H9 (cell line): ENCODE results near the gene DCAF5. TPM values are rescaled to one million over a fixed set of nuclear protein-coding genes. Genes with fewer than 3 reads are reported as not detected.
A peak's percentile ranks its signal among the peaks of the same experiment; 100 is the strongest.

ENCODE experiments used
- DNase-seq: peaks from one replicate; pipeline ENCODE4 v3.0.0-alpha.2; 2017
- H2AFZ ChIP-seq: one replicate; pipeline ENCODE4 v1.6.1; 2013; ENCODE audit warnings: mild to moderate bottlenecking, low read length, control low read depth, moderate library complexity
- H2AK5ac ChIP-seq: 2 replicates; pipeline ENCODE4 v1.6.1; 2013; ENCODE audit warnings: low read length, control low read depth, mixed read lengths; ENCODE audit not compliant: insufficient read length
- H2BK120ac ChIP-seq: one replicate; pipeline ENCODE4 v1.6.1; 2013; ENCODE audit warnings: low read depth, mild to moderate bottlenecking, low read length, control low read depth, inconsistent platforms; ENCODE audit not compliant: poor library complexity, severe bottlenecking
- H2BK12ac ChIP-seq: 2 replicates; pipeline ENCODE4 v1.6.1; 2013; ENCODE audit warnings: low read length, control low read depth, mixed read lengths, low read depth; ENCODE audit not compliant: insufficient read length
- H2BK15ac ChIP-seq: 2 replicates; pipeline ENCODE4 v1.6.1; 2013; ENCODE audit warnings: low read depth, low read length, control low read depth
- H2BK20ac ChIP-seq: one replicate; pipeline ENCODE4 v1.6.1; 2013; ENCODE audit warnings: low read depth, mild to moderate bottlenecking, low read length, control low read depth, inconsistent platforms; ENCODE audit not compliant: poor library complexity, severe bottlenecking
- H2BK5ac ChIP-seq: 2 replicates; pipeline ENCODE4 v1.6.1; 2013; ENCODE audit warnings: low read length, control low read depth, mixed read lengths; ENCODE audit not compliant: insufficient read length
- H3K14ac ChIP-seq: 2 replicates; pipeline ENCODE4 v1.6.1; 2013; ENCODE audit warnings: low read length, control low read depth; ENCODE audit not compliant: insufficient read depth
- H3K18ac ChIP-seq: 2 replicates; pipeline ENCODE4 v1.6.1; 2013; ENCODE audit warnings: low read depth, mild to moderate bottlenecking, mixed read lengths, low read length, control low read depth; ENCODE audit not compliant: insufficient read length
- H3K23ac ChIP-seq: 2 replicates; pipeline ENCODE4 v1.6.1; 2013; ENCODE audit warnings: low read length, control low read depth, mixed read lengths, low read depth; ENCODE audit not compliant: insufficient read length
- H3K23me2 ChIP-seq: 2 replicates; pipeline ENCODE4 v1.6.1; 2013; ENCODE audit warnings: low read depth, mild to moderate bottlenecking, mixed read lengths, low read length, control low read depth; ENCODE audit not compliant: insufficient read length, poor library complexity, severe bottlenecking
- H3K27ac ChIP-seq: 2 replicates; pipeline ENCODE4 v1.5.1; 2013; ENCODE audit warnings: low read length, control low read depth, mixed read lengths, low read depth; ENCODE audit not compliant: insufficient read length
- H3K27me3 ChIP-seq: 2 replicates; pipeline ENCODE4 v1.6.1; 2013; ENCODE audit warnings: low read length, control low read depth, inconsistent platforms; ENCODE audit not compliant: insufficient read depth
- H3K4ac ChIP-seq: 2 replicates; pipeline ENCODE4 v1.6.1; 2013; ENCODE audit warnings: low read depth, mild to moderate bottlenecking, control low read depth, inconsistent platforms, low read length, moderate library complexity
- H3K4me1 ChIP-seq: 2 replicates; pipeline ENCODE4 v1.6.1; 2013; ENCODE audit warnings: low read length, control low read depth, inconsistent platforms; ENCODE audit not compliant: insufficient read depth
- H3K4me2 ChIP-seq: 2 replicates; pipeline ENCODE4 v1.6.1; 2013; ENCODE audit warnings: low read length, control low read depth, mixed read lengths; ENCODE audit not compliant: insufficient read length, insufficient read depth
- H3K56ac ChIP-seq: 2 replicates; pipeline ENCODE4 v1.6.1; 2013; ENCODE audit warnings: low read depth, mild to moderate bottlenecking, mixed read lengths, low read length, control low read depth; ENCODE audit not compliant: insufficient read length
- H3K79me1 ChIP-seq: 2 replicates; pipeline ENCODE4 v1.6.1; 2013; ENCODE audit warnings: low read depth, mild to moderate bottlenecking, moderate library complexity, low read length, control low read depth, inconsistent platforms; ENCODE audit not compliant: insufficient read depth, poor library complexity, severe bottlenecking
- H3K79me2 ChIP-seq: 2 replicates; pipeline ENCODE4 v1.6.1; 2013; ENCODE audit warnings: low read length, control low read depth, inconsistent platforms; ENCODE audit not compliant: insufficient read depth
- H3K9ac ChIP-seq: 2 replicates; pipeline ENCODE4 v1.6.1; 2013; ENCODE audit warnings: low read length, control low read depth, mixed read lengths; ENCODE audit not compliant: insufficient read length; ENCODE audit errors: extremely low read depth
- H3K9me3 ChIP-seq: one replicate; pipeline ENCODE4 v1.6.1; 2013; ENCODE audit warnings: low read depth, low read length, inconsistent platforms; ENCODE audit not compliant: control insufficient read depth
- H3T11ph ChIP-seq: one replicate; pipeline ENCODE4 v1.6.1; 2013; ENCODE audit warnings: mild to moderate bottlenecking, low read length, control low read depth, inconsistent platforms
- H4K20me1 ChIP-seq: one replicate; pipeline ENCODE4 v1.6.1; 2013; ENCODE audit not compliant: control insufficient read depth, insufficient read length, insufficient read depth
- H4K5ac ChIP-seq: 2 replicates; pipeline ENCODE4 v1.6.1; 2013; ENCODE audit warnings: low read depth, mild to moderate bottlenecking, mixed read lengths, low read length, control low read depth; ENCODE audit not compliant: insufficient read length
- H4K8ac ChIP-seq: replicated peaks from 2 replicates; pipeline ENCODE4 v1.6.1; 2013; ENCODE audit warnings: low read length, control low read depth, mixed read lengths, low read depth; ENCODE audit not compliant: insufficient read length
- H4K91ac ChIP-seq: 2 replicates; pipeline ENCODE4 v1.6.1; 2013; ENCODE audit warnings: low read depth, mild to moderate bottlenecking, moderate library complexity, mixed read lengths, low read length, control low read depth; ENCODE audit not compliant: insufficient read length
- H3K27ac Mint-ChIP-seq, 3 experiments: 2 replicates in 2 of 3; 3 replicates in 1 of 3; pipeline ENCODE4 v1.8.0; 2020 to 2021; ENCODE audit warnings: mixed read lengths in 3 of 3, mild to moderate bottlenecking in 1 of 3, moderate library complexity in 1 of 3
- H3K27me3 Mint-ChIP-seq: 2 replicates; pipeline ENCODE4 v1.8.0; 2021; ENCODE audit warnings: low read depth, mild to moderate bottlenecking, moderate library complexity, mixed read lengths
- H3K36me3 Mint-ChIP-seq, 3 experiments: 2 replicates in 2 of 3; 3 replicates in 1 of 3; pipeline ENCODE4 v1.8.0; 2020 to 2021; ENCODE audit warnings: low read depth in 3 of 3, mixed read lengths in 3 of 3; ENCODE audit not compliant: insufficient read depth in 1 of 3
- H3K4me1 Mint-ChIP-seq, 2 experiments: 2 replicates each; pipeline ENCODE4 v1.8.0; 2020; ENCODE audit warnings: mixed read lengths in 2 of 2
- H3K4me3 Mint-ChIP-seq, 2 experiments: 2 replicates in 1 of 2; 3 replicates in 1 of 2; pipeline ENCODE4 v1.8.0; 2020 to 2021; ENCODE audit warnings: mild to moderate bottlenecking in 2 of 2, mixed read lengths in 2 of 2, moderate library complexity in 1 of 2
- H3K9me3 Mint-ChIP-seq, 2 experiments: 2 replicates in 1 of 2; 3 replicates in 1 of 2; pipeline ENCODE4 v1.8.0; 2020; ENCODE audit warnings: mild to moderate bottlenecking in 2 of 2, mixed read lengths in 2 of 2, moderate library complexity in 1 of 2
- WGBS: extraction: QIAGEN DNeasy Blood & Tissue Kit; methylation state at CpG from one replicate; pipeline ENCODE4 v1.1.7; 2013; ENCODE audit warnings: missing lambda C conversion rate, low lambda C conversion rate, mixed read lengths; ENCODE audit not compliant: insufficient read length; ENCODE audit errors: extremely low coverage; 5-methylcytosine and 5-hydroxymethylcytosine counted together
- total RNA-seq: library from RNA; stranded (reverse); gene quantifications from 2 replicates; pipeline ENCODE4 v1.2.1, GENCODE V29; 2021
- TF ChIP-seq, protein P1 (sequence below): fragments of 200-600 bp; sonication (generic); conservative IDR thresholded peaks from 3 replicates; pipeline ENCODE4 v1.8.0; 2021; ENCODE audit warnings: antibody characterized with exemption, mild to moderate bottlenecking

Gene DCAF5
- total RNA-seq, 1 experiment from 2014 or later = 31.4 TPM

DNA sequence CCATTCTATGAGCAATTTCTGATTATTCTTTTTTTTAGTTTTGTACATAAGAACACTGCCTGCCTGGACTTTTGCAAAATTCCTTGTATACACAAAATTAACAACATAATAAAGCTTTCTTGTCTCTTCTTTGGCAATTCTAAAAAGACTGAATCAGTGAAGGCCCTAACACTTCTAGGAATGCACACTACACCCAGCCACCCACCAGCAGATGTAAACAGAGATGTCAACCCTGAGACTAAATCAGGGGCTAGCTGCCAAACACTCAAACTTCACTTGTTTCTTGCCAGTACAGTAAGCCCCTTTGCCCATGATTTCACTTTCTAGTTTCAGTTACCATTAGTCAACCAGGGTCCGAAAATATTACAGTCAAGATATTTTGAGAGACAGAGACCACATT, 15.5 kb downstream of the DCAF5 start:
- no peaks in the 10 kb centered on the region; the same call in 1 of the 2 replicates for H3K27me3 Mint-ChIP-seq

More for the DNA sequence above, 15.5 kb downstream of the DCAF5 start:
- Histone ChIP-seq H3K4ac (no peak overlapping the region), H3K18ac (no peak overlapping the region), H2BK12ac (no peak overlapping the region), H3K79me2 (no peaks in the 10 kb centered on the region), H2BK20ac (no peak overlapping the region), H3K9me3 (no peaks in the 10 kb centered on the region), H4K5ac (no peak overlapping the region), H3K9ac (no peak overlapping the region), H3T11ph (no peak overlapping the region), H2AK5ac (no peak overlapping the region), H3K23ac (no peak overlapping the region), H3K23me2 (no peaks in the 10 kb centered on the region), H4K8ac (no peak overlapping the region), H3K79me1 (peaks cover 5% of the 10 kb centered on the region), H3K56ac (no peak overlapping the region), H3K4me1 (peaks cover 4% of the 10 kb centered on the region), H3K4me2 (no peak overlapping the region), H2AFZ (no peak overlapping the region), H3K27me3 (no peaks in the 10 kb centered on the region), H3K27ac (no peak overlapping the region), H2BK120ac (no peak overlapping the region), H2BK15ac (no peak overlapping the region), H4K20me1 (no peaks in the 10 kb centered on the region), H2BK5ac (no peak overlapping the region), H4K91ac (no peak overlapping the region), H3K14ac (no peak overlapping the region)
- TF ChIP-seq, protein P1, sequence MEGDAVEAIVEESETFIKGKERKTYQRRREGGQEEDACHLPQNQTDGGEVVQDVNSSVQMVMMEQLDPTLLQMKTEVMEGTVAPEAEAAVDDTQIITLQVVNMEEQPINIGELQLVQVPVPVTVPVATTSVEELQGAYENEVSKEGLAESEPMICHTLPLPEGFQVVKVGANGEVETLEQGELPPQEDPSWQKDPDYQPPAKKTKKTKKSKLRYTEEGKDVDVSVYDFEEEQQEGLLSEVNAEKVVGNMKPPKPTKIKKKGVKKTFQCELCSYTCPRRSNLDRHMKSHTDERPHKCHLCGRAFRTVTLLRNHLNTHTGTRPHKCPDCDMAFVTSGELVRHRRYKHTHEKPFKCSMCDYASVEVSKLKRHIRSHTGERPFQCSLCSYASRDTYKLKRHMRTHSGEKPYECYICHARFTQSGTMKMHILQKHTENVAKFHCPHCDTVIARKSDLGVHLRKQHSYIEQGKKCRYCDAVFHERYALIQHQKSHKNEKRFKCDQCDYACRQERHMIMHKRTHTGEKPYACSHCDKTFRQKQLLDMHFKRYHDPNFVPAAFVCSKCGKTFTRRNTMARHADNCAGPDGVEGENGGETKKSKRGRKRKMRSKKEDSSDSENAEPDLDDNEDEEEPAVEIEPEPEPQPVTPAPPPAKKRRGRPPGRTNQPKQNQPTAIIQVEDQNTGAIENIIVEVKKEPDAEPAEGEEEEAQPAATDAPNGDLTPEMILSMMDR = no peak
- Mint-ChIP-seq H3K4me3 (no peak overlapping the region), H3K9me3 (no peaks in the 10 kb centered on the region), H3K4me1 (peaks cover 19 to 20% of the 10 kb centered on the region in 2 experiments), H3K36me3 (no peaks in the 10 kb centered on the region), H3K27ac (0 out of 7 replicates have a peak overlapping the region, but pooled peaks of 1 of the 3 experiments have one; percentile 0)
- DNase-seq = no peak
- no CpG with 5 or more reads among the region's 1 CpG for WGBS
